IPS-18c (cell line): ENCODE measurements around the gene SH3YL1.

Experiments
- H3K4me3 ChIP-seq: 2 replicates; pipeline ENCODE4 v1.7.0; 2013; ENCODE audit warnings: low read depth, mild to moderate bottlenecking, low read length, moderate library complexity; ENCODE audit not compliant: insufficient read depth
- H3K9me3 ChIP-seq: one replicate; pipeline ENCODE4 v1.6.1; 2013; ENCODE audit warnings: mild to moderate bottlenecking, low read length, moderate library complexity; ENCODE audit not compliant: control insufficient read depth, insufficient read depth

Gene SH3YL1

DNA sequence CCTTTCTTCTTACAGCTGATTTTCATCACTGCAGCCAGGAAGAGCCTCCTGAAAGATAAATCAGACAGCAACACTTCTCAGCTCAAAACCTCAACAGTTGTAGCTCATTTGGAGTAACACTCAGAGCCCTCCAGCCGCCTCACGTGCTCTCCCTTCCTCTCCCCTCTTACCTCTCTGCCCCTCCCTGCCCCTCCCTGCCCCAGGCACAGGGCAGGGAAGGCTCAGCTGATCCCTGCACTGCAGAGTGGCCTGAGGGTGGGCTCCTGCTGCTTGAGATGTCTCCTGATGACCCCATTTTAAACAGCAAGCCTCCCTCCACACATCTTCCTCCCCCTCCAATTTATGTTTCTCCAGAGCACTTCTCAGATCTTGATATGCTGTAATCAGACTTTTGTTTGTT, 54.4 kb downstream of the SH3YL1 start:
- Histone ChIP-seq H3K4me3 (no peak overlapping the region), H3K9me3 (no peaks in the 10 kb centered on the region)

DNA sequence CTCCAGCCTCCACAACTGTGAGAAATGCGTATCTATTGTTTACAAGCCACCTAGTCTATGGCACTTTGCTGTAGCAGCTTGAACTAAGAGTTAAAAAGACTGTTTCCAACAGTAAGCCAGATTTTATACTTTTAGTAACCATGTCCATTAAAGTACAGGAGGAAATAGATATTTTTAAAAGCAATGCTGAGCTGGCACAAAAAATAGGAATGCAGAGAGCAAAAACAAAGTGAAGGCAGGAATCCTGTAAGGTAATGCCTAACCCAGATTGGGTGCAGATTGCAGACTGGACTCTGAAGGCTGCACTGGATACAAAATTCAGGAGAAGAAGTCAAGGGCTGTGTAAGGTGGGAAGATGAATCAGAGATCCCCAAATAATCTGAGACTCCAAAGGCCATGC, 55.5 kb downstream of the SH3YL1 start:
- Histone ChIP-seq H3K4me3 (no peak overlapping the region), H3K9me3 (no peaks in the 10 kb centered on the region)

DNA sequence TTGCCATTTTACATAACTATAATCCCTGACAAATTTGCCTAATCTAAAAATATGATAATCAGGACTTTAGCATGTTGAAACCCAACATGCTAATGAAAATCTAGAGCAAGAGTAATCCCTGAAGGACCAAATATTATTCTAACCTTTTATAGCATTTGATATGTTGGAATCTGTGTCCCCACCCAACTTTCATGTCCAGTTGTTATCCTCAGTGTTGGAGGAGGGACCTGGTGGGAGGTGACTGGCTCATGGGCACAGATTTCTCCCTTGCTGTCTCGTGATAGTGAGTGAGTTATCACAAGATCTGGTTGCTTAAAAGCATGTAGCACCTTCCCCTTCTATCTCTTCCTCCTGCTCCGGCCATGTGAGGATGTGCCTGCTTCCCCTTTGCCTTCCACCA, 59.8 kb downstream of the SH3YL1 start:
- Histone ChIP-seq H3K4me3 (no peak overlapping the region), H3K9me3 (no peaks in the 10 kb centered on the region)

DNA sequence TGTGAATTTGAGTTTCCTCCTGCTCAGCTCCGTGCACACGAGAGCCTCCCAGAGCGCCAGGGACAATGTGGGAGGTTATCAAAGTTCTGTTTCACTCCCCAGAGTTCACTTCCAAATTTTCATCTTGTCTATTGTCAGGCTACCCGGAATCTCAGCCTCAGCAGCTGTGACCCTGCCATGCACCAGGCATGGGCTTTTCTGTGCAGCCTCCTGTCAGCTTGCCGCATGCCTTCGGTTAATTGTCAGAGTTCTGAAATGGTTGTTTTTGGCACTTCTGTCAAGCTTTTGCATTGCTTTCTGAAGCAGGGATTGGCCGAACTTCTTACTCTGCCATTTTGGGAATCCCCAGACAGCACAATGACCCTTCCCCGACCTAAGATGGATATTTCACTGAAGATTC, 60.4 kb downstream of the SH3YL1 start:
- Histone ChIP-seq H3K9me3 (no peaks in the 10 kb centered on the region), H3K4me3 (no peak overlapping the region)

DNA sequence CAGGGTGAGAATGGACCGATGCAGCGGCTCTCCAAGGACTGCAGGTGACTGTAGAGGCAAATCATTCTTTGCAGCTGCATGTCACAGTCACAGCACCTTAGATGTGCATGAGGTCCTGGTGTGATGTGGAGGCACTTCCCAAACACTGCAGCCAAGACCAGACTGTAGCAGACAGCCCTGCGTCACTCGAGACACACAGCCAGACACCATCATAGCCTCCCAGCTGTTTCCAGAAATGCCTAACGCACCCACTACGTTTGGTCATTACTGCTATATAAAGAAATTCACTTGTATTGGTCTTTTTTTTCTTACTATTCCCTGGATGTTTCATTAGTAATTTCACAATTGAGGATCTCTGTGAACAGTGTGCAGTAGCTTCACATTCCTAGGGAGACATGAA, 60.9 kb downstream of the SH3YL1 start:
- H3K9me3 ChIP-seq: no peaks in the 10 kb centered on the region
- H3K4me3 ChIP-seq: no peak overlapping the region

DNA sequence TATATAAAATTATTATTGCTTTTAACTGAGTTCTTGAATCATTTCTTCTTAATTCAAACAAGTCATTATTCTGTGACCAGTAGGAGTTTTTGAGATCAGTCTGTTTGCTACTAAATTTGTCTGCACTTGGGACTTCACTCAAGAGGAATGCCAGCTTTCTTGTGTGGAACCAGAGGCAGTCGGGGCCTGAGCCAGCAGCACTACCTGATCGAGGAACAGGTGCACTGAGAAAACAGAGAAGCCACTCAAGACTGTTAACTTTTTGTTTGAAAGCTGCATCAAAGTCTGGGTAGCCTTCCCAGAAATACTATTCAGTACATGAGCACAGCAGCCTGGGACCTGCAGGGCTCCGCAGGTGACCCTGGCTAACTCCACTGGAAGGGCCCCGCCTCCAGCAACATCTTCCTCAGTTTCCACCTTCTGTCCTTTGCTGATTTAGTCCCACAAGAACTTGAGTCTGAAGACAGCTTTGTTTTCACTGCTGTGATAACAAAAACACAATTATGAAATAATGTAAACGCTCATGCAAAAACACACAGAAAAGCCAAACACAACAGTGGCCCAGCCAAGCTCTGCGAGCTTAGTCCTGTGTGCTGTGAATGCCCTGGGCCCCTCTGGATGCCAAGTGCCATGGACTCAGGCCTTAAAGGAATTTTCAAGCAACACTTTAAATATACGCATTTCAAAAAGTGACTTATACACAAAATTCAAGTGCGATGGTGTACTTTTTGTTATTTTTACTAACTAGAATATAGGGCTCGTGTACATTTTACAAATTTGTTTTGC, 62.0 kb downstream of the SH3YL1 start:
- Histone ChIP-seq H3K9me3 (no peaks in the 10 kb centered on the region), H3K4me3 (no peak overlapping the region)

DNA sequence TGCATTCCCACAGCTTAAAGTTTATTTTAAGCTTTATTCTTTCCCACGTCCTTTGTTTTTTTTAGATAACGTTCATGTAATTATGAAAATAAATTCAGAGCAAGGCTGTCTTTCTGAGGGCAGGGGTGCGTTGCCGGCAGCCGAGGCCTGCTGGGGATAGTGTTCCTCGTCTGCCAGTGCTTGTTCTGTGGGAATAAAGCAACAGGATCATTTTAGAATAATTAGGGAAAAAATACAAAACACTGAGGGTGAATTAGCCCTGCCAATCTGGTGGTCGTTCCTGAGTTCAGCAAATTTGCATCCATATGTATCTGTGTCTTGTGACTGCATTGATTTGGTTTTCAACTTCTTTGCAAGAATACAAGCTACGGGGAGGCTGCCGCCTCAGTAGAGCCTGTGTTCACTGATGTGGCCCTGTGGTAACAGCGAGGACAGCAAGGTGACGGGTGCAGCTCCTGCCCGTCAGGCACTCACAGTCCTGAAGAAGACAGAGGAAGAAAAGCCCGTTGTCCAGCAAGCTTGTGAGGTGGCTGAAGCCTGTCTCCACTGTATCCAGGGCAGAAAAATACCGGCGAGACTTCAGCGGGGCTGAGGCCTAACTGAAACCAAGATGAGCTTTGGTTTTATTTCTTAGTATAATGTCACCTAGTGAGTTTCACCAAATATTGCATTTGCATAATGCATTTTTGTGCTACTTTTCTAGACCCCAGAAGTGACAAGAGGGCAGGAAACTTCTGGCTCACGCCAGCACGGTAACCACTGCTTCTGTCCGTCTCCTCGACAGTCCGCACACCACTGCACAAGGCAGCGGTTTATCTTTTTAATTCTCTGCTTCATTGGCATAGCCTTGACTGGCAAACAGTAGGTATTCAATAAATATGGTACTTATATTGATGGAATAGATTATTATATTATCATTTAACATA, 64.5 kb downstream of the SH3YL1 start:
- Histone ChIP-seq H3K4me3 (no peak overlapping the region), H3K9me3 (no peaks in the 10 kb centered on the region)

DNA sequence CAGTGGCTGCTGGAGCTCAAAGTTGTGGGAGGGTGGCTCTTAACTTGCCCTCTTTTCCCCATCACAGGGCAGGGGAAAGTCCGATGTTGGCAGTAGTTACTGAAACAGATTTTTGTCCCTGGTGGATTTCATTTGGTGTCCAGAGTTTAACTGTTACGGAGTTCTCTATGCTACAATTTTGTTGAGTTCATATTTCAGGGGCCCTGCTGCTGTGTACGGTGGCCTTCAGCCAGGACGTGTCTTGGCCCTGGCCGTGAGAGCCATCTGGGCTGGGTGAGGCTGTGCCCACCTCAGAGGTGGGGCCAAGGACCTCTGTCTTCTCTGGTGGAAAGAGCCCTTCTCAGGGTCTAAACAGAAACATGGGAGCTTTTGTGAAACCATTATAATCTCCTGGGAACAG, 67.4 kb downstream of the SH3YL1 start:
- no peaks in the 10 kb centered on the region for H3K9me3 ChIP-seq

DNA sequence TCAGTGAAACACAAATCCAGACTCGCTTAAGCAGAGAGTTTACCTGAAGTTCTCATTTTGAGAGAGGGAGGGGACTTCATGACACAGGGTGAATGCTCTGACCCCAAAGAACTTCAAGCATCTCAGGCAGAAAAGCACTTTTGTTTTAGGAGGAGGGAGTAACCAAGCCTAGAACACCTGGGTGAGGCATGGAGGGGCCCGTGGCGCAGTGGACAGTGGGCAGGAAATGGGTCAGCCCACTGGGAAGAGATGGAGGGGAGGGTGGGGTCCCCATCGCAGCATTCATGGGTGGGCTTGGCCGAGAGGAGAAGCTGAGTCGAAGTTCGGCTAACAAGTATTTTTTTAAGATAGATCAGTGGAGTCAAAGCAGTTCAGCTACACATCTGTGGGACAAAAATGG, 67.9 kb downstream of the SH3YL1 start:
- no peak overlapping the region for H3K4me3 ChIP-seq
- H3K9me3 ChIP-seq: peaks cover under 1% of the 10 kb centered on the region

More for the DNA sequence above, 67.4 kb downstream of the SH3YL1 start:
- H3K4me3 ChIP-seq: no peak overlapping the region

DNA sequence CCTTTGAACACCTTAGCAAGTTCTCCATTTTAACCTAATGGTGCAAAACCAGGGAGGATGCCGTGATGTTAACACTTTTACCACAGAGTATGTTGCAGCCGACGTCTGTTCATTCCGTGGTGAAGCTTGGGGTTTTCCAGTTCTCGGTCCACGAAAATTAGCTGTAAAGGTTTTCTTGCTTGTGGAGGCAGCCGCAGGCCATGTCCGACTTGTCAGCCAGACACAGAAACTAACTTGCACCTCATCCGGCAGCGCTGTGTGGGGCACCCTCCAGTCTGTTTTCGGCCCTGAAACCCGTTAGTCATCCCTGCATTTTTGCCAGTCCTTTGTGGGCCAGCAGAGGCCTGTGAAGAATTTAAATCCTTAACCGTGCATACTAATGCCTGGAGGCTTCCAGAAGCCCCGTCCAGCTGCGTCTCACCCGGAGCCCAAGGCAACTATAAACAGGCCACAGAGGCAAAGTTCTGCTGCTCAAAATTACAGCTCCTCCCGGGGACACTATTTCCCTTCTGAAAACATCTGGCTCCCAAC, 70.6 kb downstream of the SH3YL1 start:
- no peak overlapping the region for H3K4me3 ChIP-seq
- H3K9me3 ChIP-seq: peaks cover 4% of the 10 kb centered on the region

DNA sequence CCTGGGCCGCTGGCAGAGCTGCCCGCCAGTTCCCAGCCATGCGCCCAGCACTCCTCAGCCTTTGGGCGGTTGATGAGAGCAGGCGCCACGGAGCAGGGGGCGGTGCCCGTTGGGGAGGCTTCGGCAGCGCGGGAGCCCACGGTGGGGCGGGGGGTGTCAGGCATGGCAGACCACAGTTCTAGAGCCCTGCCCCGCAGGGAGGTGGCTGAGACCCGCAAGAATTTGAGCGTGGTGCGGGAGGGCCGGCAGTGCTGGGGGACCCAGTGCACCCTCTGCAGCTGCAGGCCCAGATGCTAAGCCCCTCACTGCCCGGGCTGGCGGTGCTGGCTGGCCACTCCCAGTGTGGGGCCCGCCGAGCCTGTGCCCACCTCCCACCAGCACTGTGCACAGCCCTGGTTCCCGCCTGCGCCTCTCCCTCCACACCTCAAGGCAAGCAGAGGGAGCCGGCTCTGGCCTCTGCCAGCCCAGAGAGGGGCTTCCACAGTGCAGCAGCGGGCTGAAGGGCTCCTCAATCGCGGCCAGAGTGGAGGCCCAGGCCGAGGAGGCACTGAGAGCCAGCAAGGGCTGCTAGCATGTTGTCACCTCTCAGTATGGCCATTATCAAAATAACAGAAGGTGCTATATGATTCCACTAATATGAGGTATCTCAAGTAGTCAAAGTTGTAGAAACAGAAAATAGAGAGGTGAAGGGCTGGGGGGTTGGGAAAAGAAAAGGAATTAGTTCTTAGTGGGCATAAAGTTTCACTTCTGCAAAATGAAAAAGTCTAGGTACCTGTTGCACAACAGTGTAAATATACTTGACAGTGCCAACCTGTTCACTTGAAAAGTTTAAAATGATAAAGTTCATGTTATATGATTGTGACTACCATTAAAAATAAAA, 72.3 kb downstream of the SH3YL1 start:
- H3K4me3 ChIP-seq: no peak overlapping the region
- peaks cover 4% of the 10 kb centered on the region for H3K9me3 ChIP-seq

DNA sequence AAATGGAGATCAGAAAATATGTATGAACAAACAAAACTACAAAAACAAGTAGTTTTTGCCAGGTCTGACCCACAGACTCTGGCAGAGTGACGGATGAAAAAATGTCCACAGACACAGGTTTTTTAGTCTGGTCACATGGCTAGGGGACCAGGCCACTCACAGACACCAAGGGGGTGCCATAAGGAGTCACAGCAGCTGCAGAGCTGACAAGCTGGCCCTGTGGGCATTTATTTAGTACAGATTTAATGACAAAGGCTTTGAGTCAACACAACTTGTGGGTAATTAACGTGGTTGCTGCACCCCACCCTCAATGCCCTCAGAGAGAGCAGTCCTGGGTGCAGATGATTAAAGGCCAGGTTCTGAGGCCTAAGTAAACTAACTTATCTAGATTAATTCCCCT, 76.0 kb downstream of the SH3YL1 start:
- peaks cover 10% of the 10 kb centered on the region for H3K9me3 ChIP-seq
- no peak overlapping the region for H3K4me3 ChIP-seq

DNA sequence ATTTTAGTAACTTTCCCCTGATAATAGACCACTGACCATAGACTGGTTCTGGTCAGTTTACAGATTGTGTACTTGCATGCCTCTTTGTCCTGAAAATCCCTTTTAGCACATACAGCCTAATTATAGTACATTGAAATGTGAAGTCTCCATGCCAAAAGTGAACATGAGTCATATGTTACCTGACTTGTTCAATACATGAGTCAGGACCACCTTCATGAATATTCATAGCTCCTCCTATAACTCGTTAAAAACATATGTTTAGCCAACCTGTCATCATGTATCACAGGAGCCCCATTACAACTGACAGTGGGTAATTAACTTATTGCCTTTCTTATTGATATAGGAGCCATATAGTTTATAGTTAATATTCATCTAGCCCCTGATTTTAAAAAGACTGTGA, 78.6 kb downstream of the SH3YL1 start:
- Histone ChIP-seq H3K9me3 (peaks cover 6% of the 10 kb centered on the region), H3K4me3 (no peak overlapping the region)

DNA sequence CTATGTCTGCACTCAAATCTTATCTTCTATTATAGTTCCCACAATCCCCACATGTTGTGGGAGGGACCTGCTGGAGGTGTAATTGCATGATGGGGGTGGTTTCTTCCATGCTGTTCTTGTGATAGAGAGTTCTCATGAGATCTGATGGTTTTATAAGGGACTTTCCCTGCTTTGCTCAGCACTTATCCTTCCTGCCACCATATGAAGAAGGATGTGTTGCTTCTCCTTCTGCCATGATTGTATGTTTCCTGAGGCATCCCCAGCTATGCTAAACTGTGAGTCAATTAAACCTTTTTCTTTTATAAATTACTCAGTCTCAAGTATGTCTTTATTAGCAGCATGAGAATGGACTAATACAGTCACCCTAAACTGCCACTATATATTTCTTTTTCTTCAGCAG, 79.1 kb downstream of the SH3YL1 start:
- no peak overlapping the region for H3K4me3 ChIP-seq
- peaks cover 8% of the 10 kb centered on the region for H3K9me3 ChIP-seq

DNA sequence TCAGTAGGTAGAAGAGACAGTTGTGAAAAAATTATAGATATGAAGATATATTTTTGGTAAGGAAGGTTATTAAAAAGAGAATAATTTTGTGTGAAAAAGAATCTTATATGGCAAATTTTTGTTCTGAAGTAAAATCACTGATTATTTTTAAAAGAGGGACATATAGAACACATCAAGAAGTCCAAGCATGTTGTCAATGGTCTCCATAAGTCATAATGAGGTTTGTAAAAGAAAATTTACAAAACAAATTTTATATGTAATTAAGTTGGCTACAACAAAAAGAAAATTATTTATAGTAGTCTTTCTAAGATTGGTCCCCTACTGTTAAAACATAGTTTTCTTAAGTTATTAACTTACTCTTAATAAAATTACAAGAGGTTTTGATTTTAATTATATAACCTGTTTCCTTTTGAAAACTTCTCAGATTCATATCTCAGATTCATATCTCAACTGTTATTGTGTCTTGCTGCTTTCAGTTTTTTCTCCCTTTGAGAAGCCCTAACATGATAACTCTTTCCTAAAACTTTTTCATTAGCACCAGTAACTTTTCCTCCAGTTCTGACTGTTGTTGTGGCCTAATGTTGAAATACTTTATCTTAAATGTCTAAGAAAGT, 81.2 kb downstream of the SH3YL1 start:
- Histone ChIP-seq H3K4me3 (no peak overlapping the region), H3K9me3 (peaks cover 8% of the 10 kb centered on the region)

DNA sequence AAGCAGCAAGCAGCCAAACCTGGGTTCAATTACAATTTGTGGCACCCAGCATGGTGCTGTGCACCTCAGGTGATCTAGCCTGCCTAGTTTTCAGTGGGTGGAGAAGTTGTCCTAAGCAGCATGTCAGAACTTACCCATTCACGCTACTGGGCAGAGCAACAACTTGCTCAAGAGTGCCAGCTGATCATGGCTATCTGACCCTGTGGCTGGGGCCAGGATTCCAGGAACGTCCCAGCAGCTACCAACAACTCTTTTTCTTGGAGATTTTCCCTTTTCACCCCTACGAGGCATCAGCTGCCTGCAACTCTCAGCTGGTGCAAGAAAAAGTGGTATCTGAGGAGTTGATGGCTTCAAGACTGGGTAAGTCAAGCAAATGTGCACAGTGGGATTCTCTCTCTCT, 83.5 kb downstream of the SH3YL1 start:
- peaks cover 6% of the 10 kb centered on the region for H3K9me3 ChIP-seq
- no peak overlapping the region for H3K4me3 ChIP-seq

DNA sequence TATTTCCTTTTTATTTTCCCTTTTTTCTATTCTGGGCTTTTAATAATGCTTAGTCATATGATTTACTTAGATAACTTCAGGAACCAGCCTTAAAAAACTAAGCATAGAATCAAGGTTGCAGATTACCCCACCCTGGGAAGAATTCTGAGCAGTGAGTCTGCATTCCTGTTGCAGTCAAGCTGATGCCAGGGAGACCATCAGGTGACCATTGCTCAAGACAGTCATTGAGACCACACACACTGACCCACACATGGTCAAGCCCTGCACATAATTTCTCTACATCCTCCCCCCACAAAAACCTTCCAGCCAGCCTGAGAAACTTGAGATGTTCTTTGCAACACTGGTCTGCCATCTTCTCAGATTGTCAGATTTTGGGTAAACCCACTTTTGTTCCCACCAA, 83.9 kb downstream of the SH3YL1 start:
- Histone ChIP-seq H3K4me3 (no peak overlapping the region), H3K9me3 (peaks cover 6% of the 10 kb centered on the region)
